ENCODE results near the gene MAPRE2. TPM values are rescaled to one million over a fixed set of nuclear protein-coding genes. Genes with fewer than 3 reads are reported as not detected.

Gene MAPRE2
- total RNA-seq, 2 donors from 2014 or later, result 16.1 to 17.2 TPM

- Histone ChIP-seq H3K9me3 (no peaks in the 10 kb centered on the region), H3K4me1 (replicated peaks) (no peaks in the 10 kb centered on the region), H3K27ac (no peak overlapping the region), H3K36me3 (no peaks in the 10 kb centered on the region), H3K27me3 (replicated peaks; ENCODE audit: insufficient read depth) (no peaks in the 10 kb centered on the region), H3K4me3 (no peak overlapping the region)
- no peak for TF ChIP-seq POLR2A (IDR thresholded peaks at IDR 0.05)
- no peak for TF ChIP-seq POLR2AphosphoS5 (IDR thresholded peaks at IDR 0.05)
- TF ChIP-seq, protein P1, sequence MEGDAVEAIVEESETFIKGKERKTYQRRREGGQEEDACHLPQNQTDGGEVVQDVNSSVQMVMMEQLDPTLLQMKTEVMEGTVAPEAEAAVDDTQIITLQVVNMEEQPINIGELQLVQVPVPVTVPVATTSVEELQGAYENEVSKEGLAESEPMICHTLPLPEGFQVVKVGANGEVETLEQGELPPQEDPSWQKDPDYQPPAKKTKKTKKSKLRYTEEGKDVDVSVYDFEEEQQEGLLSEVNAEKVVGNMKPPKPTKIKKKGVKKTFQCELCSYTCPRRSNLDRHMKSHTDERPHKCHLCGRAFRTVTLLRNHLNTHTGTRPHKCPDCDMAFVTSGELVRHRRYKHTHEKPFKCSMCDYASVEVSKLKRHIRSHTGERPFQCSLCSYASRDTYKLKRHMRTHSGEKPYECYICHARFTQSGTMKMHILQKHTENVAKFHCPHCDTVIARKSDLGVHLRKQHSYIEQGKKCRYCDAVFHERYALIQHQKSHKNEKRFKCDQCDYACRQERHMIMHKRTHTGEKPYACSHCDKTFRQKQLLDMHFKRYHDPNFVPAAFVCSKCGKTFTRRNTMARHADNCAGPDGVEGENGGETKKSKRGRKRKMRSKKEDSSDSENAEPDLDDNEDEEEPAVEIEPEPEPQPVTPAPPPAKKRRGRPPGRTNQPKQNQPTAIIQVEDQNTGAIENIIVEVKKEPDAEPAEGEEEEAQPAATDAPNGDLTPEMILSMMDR (IDR thresholded peaks at IDR 0.05), result no peak
- WGBS, result 81% methylated on average over 4 of the region's 4 CpGs
- intact Hi-C loops (cut with DNase I), result no loop called here
- no peak for DNase-seq (ENCODE audit: low spot score)
Measured at GRCh38 chr18:35089891-35090550, 48.8 kb downstream of the MAPRE2 start.

- H3K27me3 ChIP-seq (replicated peaks; ENCODE audit: insufficient read depth), result no peaks in the 10 kb centered on the region
- H3K9me3 ChIP-seq, result no peaks in the 10 kb centered on the region
- no peak overlapping the region for H3K4me3 ChIP-seq
- H3K4me1 ChIP-seq (replicated peaks), result no peaks in the 10 kb centered on the region
- TF ChIP-seq, protein P1 (IDR thresholded peaks at IDR 0.05), result no peak
- TF ChIP-seq POLR2AphosphoS5 (IDR thresholded peaks at IDR 0.05) (no peak), POLR2A (IDR thresholded peaks at IDR 0.05) (no peak)
- WGBS, result 93% methylated on average over 2 of the region's 2 CpGs
- DNase-seq (ENCODE audit: low spot score), result no peak
- no peaks in the 10 kb centered on the region for H3K36me3 ChIP-seq
- no peak overlapping the region for H3K27ac ChIP-seq
- intact Hi-C loops (cut with DNase I), result no loop called here
Measured at GRCh38 chr18:35091841-35092240, 50.6 kb downstream of the MAPRE2 start.

GRCh38 chr18:35095983-35096676 is 54.9 kb downstream of the MAPRE2 start:
- Histone ChIP-seq H3K4me1 (replicated peaks) (no peaks in the 10 kb centered on the region), H3K27ac (no peak overlapping the region), H3K27me3 (replicated peaks; ENCODE audit: insufficient read depth) (no peaks in the 10 kb centered on the region), H3K9me3 (no peaks in the 10 kb centered on the region), H3K4me3 (no peak overlapping the region), H3K36me3 (no peaks in the 10 kb centered on the region)
- 97% methylated on average over 1 of the region's 1 CpG for WGBS
- TF ChIP-seq, protein P1 (IDR thresholded peaks at IDR 0.05), result no peak
- TF ChIP-seq POLR2AphosphoS5 (IDR thresholded peaks at IDR 0.05), result no peak
- no peak for TF ChIP-seq POLR2A (IDR thresholded peaks at IDR 0.05)
- no peak for DNase-seq (ENCODE audit: low spot score)
- intact Hi-C loops (cut with DNase I), result no loop called here

GRCh38 chr18:35096677-35097011 is 55.4 kb downstream of the MAPRE2 start:
- no peak for TF ChIP-seq POLR2AphosphoS5 (IDR thresholded peaks at IDR 0.05)
- TF ChIP-seq POLR2A (IDR thresholded peaks at IDR 0.05), result no peak
- TF ChIP-seq, protein P1 (IDR thresholded peaks at IDR 0.05), result no peak
- Histone ChIP-seq H3K36me3 (no peaks in the 10 kb centered on the region), H3K27me3 (replicated peaks; ENCODE audit: insufficient read depth) (no peaks in the 10 kb centered on the region), H3K9me3 (no peaks in the 10 kb centered on the region), H3K4me1 (replicated peaks) (no peaks in the 10 kb centered on the region), H3K4me3 (no peak overlapping the region), H3K27ac (no peak overlapping the region)
- intact Hi-C loops (cut with DNase I), result no loop called here
- no peak for DNase-seq (ENCODE audit: low spot score)

GRCh38 chr18:35097195-35097594 is 56.0 kb downstream of the MAPRE2 start:
- TF ChIP-seq POLR2A (IDR thresholded peaks at IDR 0.05) (no peak), POLR2AphosphoS5 (IDR thresholded peaks at IDR 0.05) (no peak)
- TF ChIP-seq, protein P1 (IDR thresholded peaks at IDR 0.05), result no peak
- Histone ChIP-seq H3K36me3 (no peaks in the 10 kb centered on the region), H3K27ac (no peak overlapping the region), H3K27me3 (replicated peaks; ENCODE audit: insufficient read depth) (no peaks in the 10 kb centered on the region), H3K4me1 (replicated peaks) (no peaks in the 10 kb centered on the region), H3K4me3 (no peak overlapping the region), H3K9me3 (no peaks in the 10 kb centered on the region)
- intact Hi-C loops (cut with DNase I), result no loop called here
- DNase-seq (ENCODE audit: low spot score), result no peak
- 93% methylated on average over 5 of the region's 5 CpGs for WGBS
